ENCODE data around the gene GREB1. TPM values are rescaled to one million over a fixed set of nuclear protein-coding genes. Genes with fewer than 3 reads are reported as not detected.

Gene GREB1
- total and polyA plus RNA-seq, 4 experiments from 2014 or later, result 0.19 to 1.1 TPM; not detected in 2

- ChIA-PET POLR2A (ENCODE audit: partially characterized antibody) (no interaction called here), CTCF (ENCODE audit: partially characterized antibody) (no interaction called here)
- Mint-ChIP-seq H3K4me3 (no peak overlapping the region), H3K36me3 (peaks cover 0 to 4% of the 10 kb centered on the region in 2 donors), H3K4me1 (peaks cover 0 to 6% (median 5%) of the 10 kb centered on the region in 4 donors), H3K9me3 (peaks cover 0 to 9% (median 4%) of the 10 kb centered on the region in 8 donors), H3K27me3 (peaks cover 25 to 26% of the 10 kb centered on the region in 2 donors), H3K27ac (no peak overlapping the region)
- intact Hi-C loops (cut with micrococcal nuclease), result no loop called here
- Histone ChIP-seq H3K27me3 (ENCODE audit: insufficient read depth, low read length) (no peaks in the 10 kb centered on the region), H3K4me1 (ENCODE audit: insufficient read depth, low read length) (no peaks in the 10 kb centered on the region), H3K4me3 (ENCODE audit: low read length in 2 of 2) (no peak overlapping the region), H3K36me3 (ENCODE audit: insufficient read depth, low read length) (no peaks in the 10 kb centered on the region), H3K27ac (ENCODE audit: low read depth, low read length) (no peak overlapping the region), H3K9me3 (ENCODE audit: control insufficient read depth in 1 of 2, low read length in 2 of 2) (no peaks in the 10 kb centered on the region)
- DNase-seq, result no peak
These were observed 16.5 kb downstream of the GREB1 start for GRCh38 chr2:11550302-11550701.

DNA sequence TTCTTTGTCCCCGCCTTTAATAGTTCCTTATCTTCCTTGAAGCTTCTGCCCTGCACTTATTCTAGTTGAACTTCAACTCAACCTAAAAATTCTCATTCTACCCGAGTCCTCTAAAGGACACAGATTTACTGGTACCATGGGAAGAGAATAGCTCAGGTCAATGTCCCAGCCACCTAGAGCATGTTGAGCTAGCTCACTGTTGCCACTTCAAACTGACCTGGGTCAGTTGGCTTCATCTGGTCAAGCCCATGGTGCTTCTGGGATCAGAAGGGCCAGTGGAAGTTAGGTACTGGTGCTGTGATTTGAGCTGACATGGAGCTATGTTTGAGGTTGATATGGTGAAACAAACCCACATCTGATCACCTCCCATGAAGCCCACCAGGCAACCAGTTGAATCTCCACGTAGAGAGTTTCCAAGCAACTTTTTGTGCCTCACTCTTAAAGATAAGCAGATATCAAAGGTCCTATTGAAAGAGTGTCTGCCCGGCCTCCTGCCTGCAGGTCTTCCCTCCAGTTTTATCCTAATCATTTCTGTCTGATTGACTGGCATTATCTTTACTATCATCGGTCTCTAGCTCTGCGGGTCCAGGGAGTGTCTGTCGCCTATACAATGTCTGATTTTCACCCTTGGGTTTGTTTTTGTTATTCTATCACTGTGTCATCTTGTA, 17.2 kb downstream of the GREB1 start:
- no peaks in the 10 kb centered on the region for H3K27me3 ChIP-seq (ENCODE audit: insufficient read depth, low read length)
- Mint-ChIP-seq H3K27me3 (peaks cover 30 to 31% of the 10 kb centered on the region in 2 donors), H3K4me3 (no peak overlapping the region), H3K4me1 (peaks cover 0 to 6% (median 5%) of the 10 kb centered on the region in 4 donors), H3K27ac (peak overlapping the region in 1 of 7 donors; percentile 42), H3K9me3 (peaks cover 0 to 9% (median 4%) of the 10 kb centered on the region in 8 donors), H3K36me3 (peaks cover 0 to 4% of the 10 kb centered on the region in 2 donors)
- DNase-seq, result no peak
- intact Hi-C loops (cut with micrococcal nuclease), result no loop called here
- no peaks in the 10 kb centered on the region for H3K9me3 ChIP-seq (ENCODE audit: control insufficient read depth in 1 of 2, low read length in 2 of 2)
- no peaks in the 10 kb centered on the region for H3K4me1 ChIP-seq (ENCODE audit: insufficient read depth, low read length)
- H3K27ac ChIP-seq (ENCODE audit: low read depth, low read length), result no peak overlapping the region
- no peak overlapping the region for H3K4me3 ChIP-seq (ENCODE audit: low read length in 2 of 2)
- H3K36me3 ChIP-seq (ENCODE audit: insufficient read depth, low read length), result no peaks in the 10 kb centered on the region
- CTCF ChIA-PET (ENCODE audit: partially characterized antibody), result no interaction called here
- POLR2A ChIA-PET (ENCODE audit: partially characterized antibody), result no interaction called here

DNA sequence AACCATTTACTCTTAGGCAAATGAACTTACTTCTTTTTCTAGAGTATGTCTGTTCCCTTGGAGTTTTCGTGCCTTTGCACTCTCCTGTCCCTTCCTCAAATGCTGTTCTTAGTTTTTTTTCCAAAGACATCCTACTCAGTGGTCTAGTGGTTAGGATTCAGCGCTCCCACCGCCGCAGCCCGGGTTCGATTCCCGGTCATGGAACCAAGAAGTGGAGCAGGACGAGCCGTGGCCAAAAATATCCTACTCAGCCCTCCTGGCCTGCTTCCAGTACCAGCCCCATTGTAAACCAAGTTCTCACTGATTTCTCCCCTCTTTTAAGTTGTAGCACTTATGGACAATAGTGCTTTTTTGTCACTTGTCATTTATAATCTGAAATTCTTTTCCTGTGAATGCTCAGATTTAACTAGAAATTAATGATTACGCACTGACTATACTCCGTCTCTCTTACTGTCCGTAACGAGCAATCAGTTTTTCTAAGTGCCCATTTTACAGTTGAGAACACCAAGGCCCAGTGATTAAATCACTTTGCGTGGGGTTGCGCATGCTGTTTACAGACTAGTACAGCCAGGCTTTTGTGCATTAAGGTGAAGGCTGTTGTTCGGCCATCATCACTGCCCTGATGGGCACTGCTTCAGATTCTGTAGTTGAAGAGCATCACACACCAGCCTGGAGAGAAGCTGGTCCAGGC, 17.9 kb downstream of the GREB1 start:
- no peaks in the 10 kb centered on the region for H3K27me3 ChIP-seq (ENCODE audit: insufficient read depth, low read length)
- Mint-ChIP-seq H3K36me3 (peaks cover 0 to 4% of the 10 kb centered on the region in 2 donors), H3K27me3 (peaks cover 31 to 32% of the 10 kb centered on the region in 2 donors), H3K9me3 (peaks cover 0 to 9% (median 4%) of the 10 kb centered on the region in 8 donors), H3K4me1 (peaks cover 0 to 6% (median 5%) of the 10 kb centered on the region in 4 donors), H3K27ac (no peak overlapping the region), H3K4me3 (no peak overlapping the region)
- H3K9me3 ChIP-seq (ENCODE audit: control insufficient read depth in 1 of 2, low read length in 2 of 2), result no peaks in the 10 kb centered on the region
- CTCF ChIA-PET (ENCODE audit: partially characterized antibody), result no interaction called here
- H3K27ac ChIP-seq (ENCODE audit: low read depth, low read length), result no peak overlapping the region
- H3K4me3 ChIP-seq (ENCODE audit: low read length in 2 of 2), result no peak overlapping the region
- intact Hi-C loops (cut with micrococcal nuclease), result no loop called here
- POLR2A ChIA-PET (ENCODE audit: partially characterized antibody), result no interaction called here
- no peaks in the 10 kb centered on the region for H3K4me1 ChIP-seq (ENCODE audit: insufficient read depth, low read length)
- DNase-seq, result no peak
- H3K36me3 ChIP-seq (ENCODE audit: insufficient read depth, low read length), result no peaks in the 10 kb centered on the region

GRCh38 chr2:11552260-11552638, 18.4 kb downstream of the GREB1 start:
- Mint-ChIP-seq H3K27ac (no peak overlapping the region), H3K27me3 (peaks cover 31 to 32% of the 10 kb centered on the region in 2 donors), H3K4me1 (peaks cover 0 to 6% (median 5%) of the 10 kb centered on the region in 4 donors), H3K4me3 (no peak overlapping the region), H3K9me3 (peaks cover 0 to 9% (median 4%) of the 10 kb centered on the region in 8 donors), H3K36me3 (peaks cover 0 to 4% of the 10 kb centered on the region in 2 donors)
- H3K4me1 ChIP-seq (ENCODE audit: insufficient read depth, low read length), result no peaks in the 10 kb centered on the region
- no peaks in the 10 kb centered on the region for H3K9me3 ChIP-seq (ENCODE audit: control insufficient read depth in 1 of 2, low read length in 2 of 2)
- intact Hi-C loops (cut with micrococcal nuclease), result no loop called here
- no peaks in the 10 kb centered on the region for H3K36me3 ChIP-seq (ENCODE audit: insufficient read depth, low read length)
- no peak overlapping the region for H3K4me3 ChIP-seq (ENCODE audit: low read length in 2 of 2)
- CTCF ChIA-PET (ENCODE audit: partially characterized antibody), result no interaction called here
- POLR2A ChIA-PET (ENCODE audit: partially characterized antibody), result no interaction called here
- H3K27ac ChIP-seq (ENCODE audit: low read depth, low read length), result no peak overlapping the region
- no peaks in the 10 kb centered on the region for H3K27me3 ChIP-seq (ENCODE audit: insufficient read depth, low read length)
- DNase-seq, result no peak

GRCh38 chr2:11553661-11554398, 20.0 kb downstream of the GREB1 start:
- Mint-ChIP-seq H3K27me3 (peaks cover 30 to 34% of the 10 kb centered on the region in 2 donors), H3K4me1 (peaks cover 0 to 6% (median 5%) of the 10 kb centered on the region in 4 donors), H3K4me3 (no peak overlapping the region), H3K36me3 (peaks cover 0 to 4% of the 10 kb centered on the region in 2 donors), H3K9me3 (peaks cover 0 to 9% (median 4%) of the 10 kb centered on the region in 8 donors), H3K27ac (no peak overlapping the region)
- no peaks in the 10 kb centered on the region for H3K36me3 ChIP-seq (ENCODE audit: insufficient read depth, low read length)
- ChIA-PET POLR2A (ENCODE audit: partially characterized antibody) (no interaction called here), CTCF (ENCODE audit: partially characterized antibody) (interaction anchor here (1.3 kb wide), 1 partner anchor 19 kb away, joined by 3 read pairs; no protein-coding TSS in a partner anchor)
- no peak overlapping the region for H3K4me3 ChIP-seq (ENCODE audit: low read length in 2 of 2)
- H3K27ac ChIP-seq (ENCODE audit: low read depth, low read length), result no peak overlapping the region
- DNase-seq, result no peak
- H3K4me1 ChIP-seq (ENCODE audit: insufficient read depth, low read length), result no peaks in the 10 kb centered on the region
- no peaks in the 10 kb centered on the region for H3K9me3 ChIP-seq (ENCODE audit: control insufficient read depth in 1 of 2, low read length in 2 of 2)
- H3K27me3 ChIP-seq (ENCODE audit: insufficient read depth, low read length), result no peaks in the 10 kb centered on the region
- intact Hi-C loops (cut with micrococcal nuclease), result no loop called here

- H3K36me3 ChIP-seq (ENCODE audit: insufficient read depth, low read length), result no peaks in the 10 kb centered on the region
- no peaks in the 10 kb centered on the region for H3K27me3 ChIP-seq (ENCODE audit: insufficient read depth, low read length)
- H3K27ac Mint-ChIP-seq, result no peak overlapping the region
- H3K36me3 Mint-ChIP-seq, result peaks cover 0 to 4% of the 10 kb centered on the region in 2 donors
- H3K9me3 Mint-ChIP-seq, result peaks cover 0 to 9% (median 4%) of the 10 kb centered on the region in 8 donors
- intact Hi-C loops (cut with micrococcal nuclease), result no loop called here
- H3K4me1 Mint-ChIP-seq, result peaks cover 0 to 6% (median 5%) of the 10 kb centered on the region in 4 donors
- no peak overlapping the region for H3K27ac ChIP-seq (ENCODE audit: low read depth, low read length)
- ChIA-PET CTCF (ENCODE audit: partially characterized antibody) (interaction anchor here (1.3 kb wide), 1 partner anchor 20 kb away, joined by 3 read pairs; no protein-coding TSS in a partner anchor), POLR2A (ENCODE audit: partially characterized antibody) (no interaction called here)
- DNase-seq, result no peak
- no peak overlapping the region for H3K4me3 ChIP-seq (ENCODE audit: low read length in 2 of 2)
- no peaks in the 10 kb centered on the region for H3K4me1 ChIP-seq (ENCODE audit: insufficient read depth, low read length)
- H3K4me3 Mint-ChIP-seq, result no peak overlapping the region
- H3K27me3 Mint-ChIP-seq, result peaks cover 32 to 34% of the 10 kb centered on the region in 2 donors
- H3K9me3 ChIP-seq (ENCODE audit: control insufficient read depth in 1 of 2, low read length in 2 of 2), result no peaks in the 10 kb centered on the region
These were observed 20.5 kb downstream of the GREB1 start for GRCh38 chr2:11554399-11554716.

Data from CD4-positive, alpha-beta memory T cell (primary cell).